Measurements from ENCODE around the gene FNBP1L. TPM values are rescaled to one million over a fixed set of nuclear protein-coding genes. Genes with fewer than 3 reads are reported as not detected.

Gene FNBP1L
- polyA plus RNA-seq, 1 of the 3 experiments (the other 2 are of a cell fraction), result 16.5 TPM

DNA sequence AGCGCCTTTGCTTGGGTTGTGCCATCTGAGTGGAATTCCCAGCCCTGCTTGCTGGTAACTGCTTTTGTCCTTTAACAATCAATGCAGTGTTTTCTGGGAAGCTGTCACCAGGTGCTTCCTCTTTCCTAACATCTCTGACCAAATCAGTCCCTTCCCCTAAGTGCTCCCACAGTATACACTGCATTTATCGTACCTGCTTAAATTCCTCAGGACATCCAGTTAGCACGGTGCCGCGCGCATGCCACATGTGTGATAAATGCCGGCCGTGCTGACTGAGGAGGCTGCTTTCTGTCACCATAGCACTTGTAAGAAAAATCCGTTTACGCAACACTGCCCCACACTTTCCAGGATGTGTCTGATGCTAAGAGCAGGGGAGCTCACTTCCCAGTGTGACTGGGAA, 118.3 kb downstream of the FNBP1L start:
- no peak for DNase-seq
- CTCF ChIA-PET, result interaction anchor here (1.0 kb wide), 1 partner anchor 11 kb away, joined by 3 read pairs; no protein-coding TSS in a partner anchor
- peak overlapping the region in 1 of 2 experiments; percentile 80; a peak in 2 of 4 replicates for H3K27ac ChIP-seq (ENCODE audit: low read depth in 2 of 2, low read length in 1 of 2)

DNA sequence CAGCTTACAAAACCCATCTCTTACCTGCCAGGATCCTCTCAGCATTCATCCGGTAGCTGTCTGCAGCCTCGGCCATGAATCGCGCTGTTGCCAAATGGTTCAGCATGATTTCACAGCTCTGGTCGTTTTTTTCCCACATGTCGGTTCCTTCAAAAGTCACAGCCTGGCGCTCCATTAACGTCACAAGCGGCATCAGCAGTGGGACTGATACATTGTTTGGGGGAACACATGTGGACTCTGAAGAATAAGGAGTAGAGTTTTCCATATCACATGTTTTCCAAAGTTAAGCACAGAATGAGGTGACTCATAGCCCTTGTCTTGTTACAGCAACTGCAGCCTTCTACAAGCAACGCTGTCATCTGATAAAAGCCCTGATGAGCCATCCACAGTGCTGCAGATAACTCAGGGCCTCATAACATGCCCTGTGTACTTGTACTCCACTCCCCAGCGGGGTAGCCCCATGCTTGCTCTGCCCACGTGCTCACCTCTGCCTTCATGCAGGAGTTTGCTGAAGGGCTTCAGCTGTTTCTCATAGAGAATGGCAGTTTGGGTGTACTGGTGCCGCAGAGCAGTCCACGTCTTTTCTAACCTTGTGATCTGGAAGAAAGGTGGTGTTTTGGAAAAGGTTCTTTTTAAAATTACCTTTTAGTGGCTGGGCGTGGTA, 119.5 kb downstream of the FNBP1L start:
- ChIA-PET CTCF (interaction anchor here (1.0 to 1.1 kb wide), 2 partner anchors 12 to 13 kb away, joined by 3 read pairs; no protein-coding TSS in a partner anchor), POLR2A (no interaction called here)
- Histone ChIP-seq H3K27me3 (ENCODE audit: insufficient read depth) (no peaks in the 10 kb centered on the region), H3K9me2 (no peaks in the 10 kb centered on the region), H3K4me2 (no peak overlapping the region), H3K9me3 (no peaks in the 10 kb centered on the region), H3K36me3 (replicated peaks in 1 of 2; ENCODE audit: control insufficient read depth in 1 of 2, insufficient read depth in 2 of 2, low read length in 1 of 2) (peaks cover 57 to 79% of the 10 kb centered on the region in 2 experiments), H3K4me3 (ENCODE audit: low read depth in 2 of 2, low read length in 1 of 2) (no peak overlapping the region), H3K79me2 (ENCODE audit: insufficient read depth) (peaks cover 38% of the 10 kb centered on the region), H2AFZ (ENCODE audit: low read depth) (no peak overlapping the region), H3K4me1 (ENCODE audit: control insufficient read depth in 1 of 2, insufficient read depth in 2 of 2, low read depth in 1 of 2, low read length in 1 of 2) (peaks cover 6 to 17% of the 10 kb centered on the region in 2 experiments; a peak in 3 of 4 replicates), H3K27ac (ENCODE audit: low read depth in 2 of 2, low read length in 1 of 2) (peak overlapping the region in 1 of 2 experiments; percentile 80; a peak in 2 of 4 replicates), H3F3A (replicated peaks; ENCODE audit: insufficient read depth) (peaks cover 81% of the 10 kb centered on the region), H3K9ac (no peak overlapping the region), H4K20me1 (ENCODE audit: insufficient read depth) (peaks cover 19% of the 10 kb centered on the region)
- DNase-seq, result no peak
- 75% methylated on average over 13 of the region's 15 CpGs for WGBS (ENCODE audit: low lambda C conversion rate)
- TF ChIP-seq TCF12 (IDR thresholded peaks at IDR 0.05), result peak; percentile 70
- no peak for TF ChIP-seq RFX5 (IDR thresholded peaks at IDR 0.05; ENCODE audit: low read length)
- TF ChIP-seq, protein P1, sequence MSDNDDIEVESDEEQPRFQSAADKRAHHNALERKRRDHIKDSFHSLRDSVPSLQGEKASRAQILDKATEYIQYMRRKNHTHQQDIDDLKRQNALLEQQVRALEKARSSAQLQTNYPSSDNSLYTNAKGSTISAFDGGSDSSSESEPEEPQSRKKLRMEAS (IDR thresholded peaks at IDR 0.05; ENCODE audit: low read depth), result peak; percentile 97
- no peak for TF ChIP-seq POLR2AphosphoS5 (IDR thresholded peaks at IDR 0.05; ENCODE audit: low read depth, low read length)
- TF ChIP-seq GABPA (IDR thresholded peaks at IDR 0.05; ENCODE audit: low read depth), result no peak
- no peak for TF ChIP-seq MEF2A (IDR thresholded peaks at IDR 0.05; ENCODE audit: borderline replicate concordance, low read depth)
- peak; percentile 33; the same call in 1 of the 2 replicates for TF ChIP-seq NFIC (IDR thresholded peaks at IDR 0.05; ENCODE audit: borderline replicate concordance)
- TF ChIP-seq, protein P2, sequence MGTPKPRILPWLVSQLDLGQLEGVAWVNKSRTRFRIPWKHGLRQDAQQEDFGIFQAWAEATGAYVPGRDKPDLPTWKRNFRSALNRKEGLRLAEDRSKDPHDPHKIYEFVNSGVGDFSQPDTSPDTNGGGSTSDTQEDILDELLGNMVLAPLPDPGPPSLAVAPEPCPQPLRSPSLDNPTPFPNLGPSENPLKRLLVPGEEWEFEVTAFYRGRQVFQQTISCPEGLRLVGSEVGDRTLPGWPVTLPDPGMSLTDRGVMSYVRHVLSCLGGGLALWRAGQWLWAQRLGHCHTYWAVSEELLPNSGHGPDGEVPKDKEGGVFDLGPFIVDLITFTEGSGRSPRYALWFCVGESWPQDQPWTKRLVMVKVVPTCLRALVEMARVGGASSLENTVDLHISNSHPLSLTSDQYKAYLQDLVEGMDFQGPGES (IDR thresholded peaks at IDR 0.05; ENCODE audit: low read depth, low read length), result no peak
- TF ChIP-seq MXI1 (IDR thresholded peaks at IDR 0.05; ENCODE audit: low read depth, low read length), result peak; percentile 51; the same call in 1 of the 2 replicates
- no peak for TF ChIP-seq ELF1 (IDR thresholded peaks at IDR 0.05)
- TF ChIP-seq EP300 (IDR thresholded peaks at IDR 0.05; ENCODE audit: borderline replicate concordance in 1 of 2, low read depth in 1 of 2, low read length in 1 of 2), result peak in 1 of 2 experiments; percentile 49; a peak in 1 of 4 replicates
- TF ChIP-seq RCOR1 (IDR thresholded peaks at IDR 0.05; ENCODE audit: low read length), result no peak
- no peak for TF ChIP-seq SMC3 (IDR thresholded peaks at IDR 0.05; ENCODE audit: low read depth, low read length)
- TF ChIP-seq, protein P3, sequence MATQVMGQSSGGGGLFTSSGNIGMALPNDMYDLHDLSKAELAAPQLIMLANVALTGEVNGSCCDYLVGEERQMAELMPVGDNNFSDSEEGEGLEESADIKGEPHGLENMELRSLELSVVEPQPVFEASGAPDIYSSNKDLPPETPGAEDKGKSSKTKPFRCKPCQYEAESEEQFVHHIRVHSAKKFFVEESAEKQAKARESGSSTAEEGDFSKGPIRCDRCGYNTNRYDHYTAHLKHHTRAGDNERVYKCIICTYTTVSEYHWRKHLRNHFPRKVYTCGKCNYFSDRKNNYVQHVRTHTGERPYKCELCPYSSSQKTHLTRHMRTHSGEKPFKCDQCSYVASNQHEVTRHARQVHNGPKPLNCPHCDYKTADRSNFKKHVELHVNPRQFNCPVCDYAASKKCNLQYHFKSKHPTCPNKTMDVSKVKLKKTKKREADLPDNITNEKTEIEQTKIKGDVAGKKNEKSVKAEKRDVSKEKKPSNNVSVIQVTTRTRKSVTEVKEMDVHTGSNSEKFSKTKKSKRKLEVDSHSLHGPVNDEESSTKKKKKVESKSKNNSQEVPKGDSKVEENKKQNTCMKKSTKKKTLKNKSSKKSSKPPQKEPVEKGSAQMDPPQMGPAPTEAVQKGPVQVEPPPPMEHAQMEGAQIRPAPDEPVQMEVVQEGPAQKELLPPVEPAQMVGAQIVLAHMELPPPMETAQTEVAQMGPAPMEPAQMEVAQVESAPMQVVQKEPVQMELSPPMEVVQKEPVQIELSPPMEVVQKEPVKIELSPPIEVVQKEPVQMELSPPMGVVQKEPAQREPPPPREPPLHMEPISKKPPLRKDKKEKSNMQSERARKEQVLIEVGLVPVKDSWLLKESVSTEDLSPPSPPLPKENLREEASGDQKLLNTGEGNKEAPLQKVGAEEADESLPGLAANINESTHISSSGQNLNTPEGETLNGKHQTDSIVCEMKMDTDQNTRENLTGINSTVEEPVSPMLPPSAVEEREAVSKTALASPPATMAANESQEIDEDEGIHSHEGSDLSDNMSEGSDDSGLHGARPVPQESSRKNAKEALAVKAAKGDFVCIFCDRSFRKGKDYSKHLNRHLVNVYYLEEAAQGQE (IDR thresholded peaks at IDR 0.05; ENCODE audit: low read depth, low read length), result 0 out of 2 replicates have a peak, but pooled peaks have one; percentile 16
- TF ChIP-seq FOSL2 (IDR thresholded peaks at IDR 0.05; ENCODE audit: borderline replicate concordance, low read depth), result peak; percentile 92
- TF ChIP-seq, protein P4, sequence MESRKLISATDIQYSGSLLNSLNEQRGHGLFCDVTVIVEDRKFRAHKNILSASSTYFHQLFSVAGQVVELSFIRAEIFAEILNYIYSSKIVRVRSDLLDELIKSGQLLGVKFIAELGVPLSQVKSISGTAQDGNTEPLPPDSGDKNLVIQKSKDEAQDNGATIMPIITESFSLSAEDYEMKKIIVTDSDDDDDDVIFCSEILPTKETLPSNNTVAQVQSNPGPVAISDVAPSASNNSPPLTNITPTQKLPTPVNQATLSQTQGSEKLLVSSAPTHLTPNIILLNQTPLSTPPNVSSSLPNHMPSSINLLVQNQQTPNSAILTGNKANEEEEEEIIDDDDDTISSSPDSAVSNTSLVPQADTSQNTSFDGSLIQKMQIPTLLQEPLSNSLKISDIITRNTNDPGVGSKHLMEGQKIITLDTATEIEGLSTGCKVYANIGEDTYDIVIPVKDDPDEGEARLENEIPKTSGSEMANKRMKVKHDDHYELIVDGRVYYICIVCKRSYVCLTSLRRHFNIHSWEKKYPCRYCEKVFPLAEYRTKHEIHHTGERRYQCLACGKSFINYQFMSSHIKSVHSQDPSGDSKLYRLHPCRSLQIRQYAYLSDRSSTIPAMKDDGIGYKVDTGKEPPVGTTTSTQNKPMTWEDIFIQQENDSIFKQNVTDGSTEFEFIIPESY (IDR thresholded peaks at IDR 0.05; ENCODE audit: borderline replicate concordance, low read depth), result no peak
- TF ChIP-seq, protein P5, sequence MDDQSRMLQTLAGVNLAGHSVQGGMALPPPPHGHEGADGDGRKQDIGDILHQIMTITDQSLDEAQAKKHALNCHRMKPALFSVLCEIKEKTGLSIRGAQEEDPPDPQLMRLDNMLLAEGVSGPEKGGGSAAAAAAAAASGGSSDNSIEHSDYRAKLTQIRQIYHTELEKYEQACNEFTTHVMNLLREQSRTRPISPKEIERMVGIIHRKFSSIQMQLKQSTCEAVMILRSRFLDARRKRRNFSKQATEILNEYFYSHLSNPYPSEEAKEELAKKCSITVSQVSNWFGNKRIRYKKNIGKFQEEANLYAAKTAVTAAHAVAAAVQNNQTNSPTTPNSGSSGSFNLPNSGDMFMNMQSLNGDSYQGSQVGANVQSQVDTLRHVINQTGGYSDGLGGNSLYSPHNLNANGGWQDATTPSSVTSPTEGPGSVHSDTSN (IDR thresholded peaks at IDR 0.05), result peak; percentile 67
- TF ChIP-seq JUND (IDR thresholded peaks at IDR 0.05), result peak; percentile 90

More for the DNA sequence above, 118.3 kb downstream of the FNBP1L start:
- peaks cover 19% of the 10 kb centered on the region for H4K20me1 ChIP-seq (ENCODE audit: insufficient read depth)
- peaks cover 6 to 17% of the 10 kb centered on the region in 2 experiments; a peak in 3 of 4 replicates for H3K4me1 ChIP-seq (ENCODE audit: control insufficient read depth in 1 of 2, insufficient read depth in 2 of 2, low read depth in 1 of 2, low read length in 1 of 2)
- no peak overlapping the region for H2AFZ ChIP-seq (ENCODE audit: low read depth)
- no peaks in the 10 kb centered on the region for H3K9me2 ChIP-seq
- peaks cover 58 to 84% of the 10 kb centered on the region in 2 experiments for H3K36me3 ChIP-seq (replicated peaks in 1 of 2; ENCODE audit: control insufficient read depth in 1 of 2, insufficient read depth in 2 of 2, low read length in 1 of 2)
- peaks cover 27% of the 10 kb centered on the region for H3K79me2 ChIP-seq (ENCODE audit: insufficient read depth)
- POLR2A ChIA-PET, result no interaction called here
- peak overlapping the region; percentile 23; the same call in 1 of the 2 replicates for H3K4me2 ChIP-seq
- no peaks in the 10 kb centered on the region for H3K9me3 ChIP-seq
- peaks cover 86% of the 10 kb centered on the region for H3F3A ChIP-seq (replicated peaks; ENCODE audit: insufficient read depth)
- 95% methylated on average over 10 of the region's 10 CpGs for WGBS (ENCODE audit: low lambda C conversion rate)
- no peak overlapping the region for H3K9ac ChIP-seq
- no peaks in the 10 kb centered on the region for H3K27me3 ChIP-seq (ENCODE audit: insufficient read depth)
- no peak for TF ChIP-seq MXI1 (IDR thresholded peaks at IDR 0.05; ENCODE audit: low read depth, low read length)
- no peak for TF ChIP-seq FOSL2 (IDR thresholded peaks at IDR 0.05; ENCODE audit: borderline replicate concordance, low read depth)
- TF ChIP-seq EZH2phosphoT487 (IDR thresholded peaks at IDR 0.05; ENCODE audit: borderline replicate concordance, low read depth), result no peak
- no peak for TF ChIP-seq NRF1 (IDR thresholded peaks at IDR 0.05; ENCODE audit: low read depth, low read length)
- no peak overlapping the region for H3K4me3 ChIP-seq (ENCODE audit: low read depth in 2 of 2, low read length in 1 of 2)

Data from SK-N-SH (cell line).